MM.1S (cell line): ENCODE data around the gene KCNJ6.

Source experiments
- CTCF ChIP-seq: fragments of 300-600 bp; sonication (generic); IDR thresholded peaks from 2 replicates; pipeline ENCODE4 v1.5.1; 2016; ENCODE audit warnings: antibody characterized with exemption, low read length, mixed read lengths
- EZH2 ChIP-seq: fragments of 300-600 bp; sonication (generic); optimal IDR thresholded peaks from 2 replicates; pipeline ENCODE3; 2017; ENCODE audit warnings: low read depth, mild to moderate bottlenecking, antibody characterized with exemption, low read length, mixed read lengths

- TF ChIP-seq CTCF: no peak
- no peak for TF ChIP-seq EZH2
Observed at GRCh38 chr21:37819372-37819771, 96.9 kb downstream of the KCNJ6 start.
